Right atrium auricular region (tissue), 2 donors: ENCODE results near the gene DCTN2. TPM values are rescaled to one million over a fixed set of nuclear protein-coding genes. Genes with fewer than 3 reads are reported as not detected.
"Not testable (repeated sequence)": the region's sequence is repeated elsewhere in the genome, so short reads cannot be mapped to it uniquely, and the experiment has no call there.

Source experiments
- DNase-seq: peaks from one replicate; pipeline ENCODE4 v3.0.0-alpha.2; 2019; ENCODE audit warnings: low spot score
- H3K27ac ChIP-seq, 2 donors: fragments of 200-600 bp; sonication (generic); 1 replicate in 1 of 2; 2 replicates in 1 of 2; pipeline ENCODE4 v1.5.1; 2016 to 2019
- H3K27me3 ChIP-seq, 2 donors: fragments of 200-600 bp; sonication (generic); one replicate each; pipeline versions ENCODE4 v1.5.1 to v1.6.0; 2017 to 2019
- H3K36me3 ChIP-seq: fragments of 200-600 bp; sonication (generic); one replicate; pipeline ENCODE4 v1.5.1; 2016
- H3K4me1 ChIP-seq, 2 donors: fragments of 200-600 bp; sonication (generic); one replicate each; pipeline versions ENCODE4 v1.5.1 to v1.6.0; 2017 to 2019
- H3K4me3 ChIP-seq, 2 donors: fragments of 200-600 bp; sonication (generic); 1 replicate in 1 of 2; 2 replicates in 1 of 2; pipeline ENCODE4 v1.5.1; 2017 to 2019; ENCODE audit warnings: mild to moderate bottlenecking in 1 of 2, moderate library complexity in 1 of 2
- H3K9me3 ChIP-seq, 2 donors: fragments of 200-600 bp; sonication (generic); one replicate each; pipeline ENCODE4 v1.5.1; 2019
- CTCF ChIP-seq, 2 donors: fragments of 200-600 bp; sonication (generic); IDR thresholded peaks; one replicate each; pipeline ENCODE4 v1.5.1; 2019; ENCODE audit warnings: antibody characterized with exemption in 2 of 2
- total RNA-seq, 2 donors: library from RNA; depleted of rRNA; stranded (reverse); fragments of >200 nt; gene quantifications; one replicate each; pipeline ENCODE4 v1.1.0, GENCODE V29; 2016

The DCTN2 gene
- total RNA-seq, 2 donors from 2014 or later, result 109 to 114 TPM

GRCh38 chr12:57518920-57519795, 27.8 kb downstream of the DCTN2 start:
- Histone ChIP-seq H3K9me3 (no peaks in the 10 kb centered on the region), H3K27me3 (no peaks in the 10 kb centered on the region), H3K27ac (peak overlapping the region; percentile 97 to 100), H3K4me3 (peak overlapping the region; percentile 93 to 98), H3K4me1 (peaks cover 0 to 56% of the 10 kb centered on the region in 2 donors), H3K36me3 (peaks cover 42% of the 10 kb centered on the region)
- TF ChIP-seq CTCF (IDR thresholded peaks at IDR 0.05), result no peak
- no peak for DNase-seq

GRCh38 chr12:57518176-57518919, 28.6 kb downstream of the DCTN2 start:
- Histone ChIP-seq H3K27me3 (no peaks in the 10 kb centered on the region), H3K36me3 (peaks cover 41% of the 10 kb centered on the region), H3K9me3 (no peaks in the 10 kb centered on the region), H3K27ac (peak overlapping the region; percentile 97 to 100), H3K4me1 (peaks cover 0 to 48% of the 10 kb centered on the region in 2 donors), H3K4me3 (peak overlapping the region; percentile 93 to 98)
- no peak for DNase-seq
- TF ChIP-seq CTCF (IDR thresholded peaks at IDR 0.05), result no peak

- H3K27me3 ChIP-seq, DNase-seq, H3K9me3 ChIP-seq: not testable (repeated sequence)
- H3K4me1 ChIP-seq, result peaks cover 0 to 46% of the 10 kb centered on the region in 2 donors
- peaks cover 47% of the 10 kb centered on the region for H3K36me3 ChIP-seq
- peak overlapping the region; percentile 97 to 100 for H3K27ac ChIP-seq
- peak overlapping the region; percentile 93 to 98 for H3K4me3 ChIP-seq
Observed at GRCh38 chr12:57517718-57518117, 29.3 kb downstream of the DCTN2 start.

GRCh38 chr12:57517187-57517586, 29.8 kb downstream of the DCTN2 start:
- H3K4me3 ChIP-seq, result no peak overlapping the region
- no peak for DNase-seq
- peak overlapping the region; percentile 97 to 100 for H3K27ac ChIP-seq
- no peaks in the 10 kb centered on the region for H3K9me3 ChIP-seq
- H3K27me3 ChIP-seq, result no peaks in the 10 kb centered on the region
- TF ChIP-seq CTCF (IDR thresholded peaks at IDR 0.05), result no peak
- H3K4me1 ChIP-seq, result peaks cover 0 to 45% of the 10 kb centered on the region in 2 donors
- peaks cover 52% of the 10 kb centered on the region for H3K36me3 ChIP-seq

GRCh38 chr12:57516617-57517153, 30.3 kb downstream of the DCTN2 start:
- Histone ChIP-seq H3K4me1 (peaks cover 0 to 40% of the 10 kb centered on the region in 2 donors), H3K27me3 (no peaks in the 10 kb centered on the region), H3K4me3 (no peak overlapping the region), H3K27ac (peak overlapping the region; percentile 97 to 100), H3K36me3 (peaks cover 56% of the 10 kb centered on the region), H3K9me3 (no peaks in the 10 kb centered on the region)
- TF ChIP-seq CTCF (IDR thresholded peaks at IDR 0.05), result no peak
- DNase-seq, result no peak
